Hematopoietic multipotent progenitor cell treated with erythropoietin and hydrocortisone succinate and interleukin-3 and kit ligand, for 6 days (in vitro differentiated cells): ENCODE measurements around the gene SCAF11.

ENCODE experiments used
- DNase-seq: peaks from one replicate; pipeline ENCODE4 v3.0.0-alpha.2; 2015

SCAF11 gene

GRCh38 chr12:45909041-45909713, 81.2 kb downstream of the SCAF11 start:
- DNase-seq, result no peak

GRCh38 chr12:45907955-45908354, 82.4 kb downstream of the SCAF11 start:
- DNase-seq, result peak; percentile 34

- DNase-seq, result no peak
Measured at GRCh38 chr12:45898094-45898493, 92.3 kb downstream of the SCAF11 start.

GRCh38 chr12:45895961-45896360, 94.4 kb downstream of the SCAF11 start:
- DNase-seq, result no peak

- peak; percentile 31 for DNase-seq
Measured at GRCh38 chr12:45893240-45893639, 97.1 kb downstream of the SCAF11 start.

- DNase-seq, result peak; percentile 22
Measured at GRCh38 chr12:45890276-45890675, 100.1 kb downstream of the SCAF11 start.

GRCh38 chr12:45887544-45887943, 102.8 kb downstream of the SCAF11 start:
- DNase-seq, result no peak

- DNase-seq, result no peak
Measured at GRCh38 chr12:45886685-45887084, 103.7 kb downstream of the SCAF11 start.

GRCh38 chr12:45883187-45883586, 107.2 kb downstream of the SCAF11 start:
- DNase-seq, result no peak

- no peak for DNase-seq
Measured at GRCh38 chr12:45880533-45880932, 109.8 kb downstream of the SCAF11 start.

- peak; percentile 8 for DNase-seq
Measured at GRCh38 chr12:45879363-45879895, 110.9 kb downstream of the SCAF11 start.

GRCh38 chr12:45878630-45879255, 111.6 kb downstream of the SCAF11 start:
- DNase-seq, result peak; percentile 33

GRCh38 chr12:45877069-45877468, 113.3 kb downstream of the SCAF11 start:
- no peak for DNase-seq

GRCh38 chr12:45872446-45872845, 117.9 kb downstream of the SCAF11 start:
- peak; percentile 64 for DNase-seq
